Raji (cell line): ENCODE measurements around the gene NOTCH2.

Experiments used
- POLR2A ChIP-seq: IDR thresholded peaks from 2 replicates; pipeline ENCODE4 v1.6.1; 2011; ENCODE audit warnings: low read depth, low read length, control low read depth; ENCODE audit not compliant: insufficient read depth

Gene NOTCH2

DNA sequence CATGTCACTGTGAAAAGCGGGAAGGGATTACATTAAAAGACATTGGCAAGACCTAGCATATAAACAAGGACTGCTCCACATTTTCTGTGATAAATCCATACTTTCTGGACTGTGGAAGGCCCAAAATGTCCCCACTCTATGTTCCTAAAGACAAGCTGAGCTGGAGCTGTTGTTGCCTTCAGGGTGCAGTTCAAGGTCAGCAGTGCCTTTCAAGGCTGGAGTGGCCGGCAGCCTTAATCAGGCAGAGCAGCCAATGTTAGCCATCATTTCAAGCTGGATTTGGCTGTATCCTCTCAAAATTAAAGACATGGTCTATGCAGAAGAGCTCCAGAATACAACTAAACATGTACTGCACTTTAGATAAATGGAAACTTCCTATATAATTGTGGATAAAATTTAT, 102.8 kb downstream of the NOTCH2 start:
- no peak for TF ChIP-seq POLR2A

DNA sequence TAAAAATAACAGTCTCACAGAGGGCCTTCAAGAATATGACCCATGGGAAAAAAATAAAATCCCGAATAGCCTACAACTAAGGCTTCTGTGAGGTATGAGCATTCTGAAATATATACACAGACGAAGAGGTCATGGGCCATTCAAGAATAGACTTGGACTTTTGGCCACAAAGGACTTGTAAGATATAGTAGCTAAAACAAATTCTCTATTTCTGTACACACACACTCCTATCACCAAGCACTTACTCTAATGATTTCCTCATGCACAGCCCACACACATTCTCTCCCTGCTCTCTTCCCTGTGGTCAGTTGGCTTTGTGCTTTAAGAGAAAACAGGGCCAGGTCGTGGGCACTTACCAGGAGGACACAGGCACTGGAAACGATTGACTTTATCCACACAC, 103.4 kb downstream of the NOTCH2 start:
- TF ChIP-seq POLR2A, result no peak

DNA sequence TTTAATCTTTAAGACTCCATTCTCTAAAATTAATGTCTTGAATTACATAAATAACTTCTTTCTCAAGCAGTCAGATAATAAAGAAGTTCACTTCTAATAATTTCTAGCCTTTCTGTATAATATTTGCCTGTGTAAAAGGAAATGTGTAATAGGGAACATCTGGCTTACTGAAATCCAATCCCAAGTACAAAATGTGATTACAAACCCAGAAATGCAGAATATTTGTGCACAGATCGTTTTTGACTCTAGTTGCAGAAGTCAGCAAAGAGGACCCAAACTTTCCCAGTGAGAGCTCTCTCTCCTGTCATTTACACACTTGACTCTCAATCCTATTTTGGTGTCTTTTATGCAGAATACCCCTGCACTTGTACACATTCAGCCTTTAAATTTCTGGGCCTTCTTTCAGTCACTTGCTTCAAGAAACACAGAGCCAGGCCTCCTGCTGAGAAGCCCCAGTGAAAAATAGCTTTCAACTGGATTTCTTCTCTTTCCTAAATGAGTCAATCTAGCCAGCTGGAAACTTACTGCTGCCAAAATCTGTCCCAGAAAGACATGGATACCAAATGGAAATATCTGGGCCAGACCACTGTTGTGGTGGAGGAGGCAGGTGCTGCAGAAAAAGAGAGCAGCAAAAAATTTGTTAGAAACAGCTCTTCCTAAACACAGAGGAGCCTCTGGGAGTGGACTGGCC, 104.6 kb downstream of the NOTCH2 start:
- TF ChIP-seq POLR2A, result no peak

DNA sequence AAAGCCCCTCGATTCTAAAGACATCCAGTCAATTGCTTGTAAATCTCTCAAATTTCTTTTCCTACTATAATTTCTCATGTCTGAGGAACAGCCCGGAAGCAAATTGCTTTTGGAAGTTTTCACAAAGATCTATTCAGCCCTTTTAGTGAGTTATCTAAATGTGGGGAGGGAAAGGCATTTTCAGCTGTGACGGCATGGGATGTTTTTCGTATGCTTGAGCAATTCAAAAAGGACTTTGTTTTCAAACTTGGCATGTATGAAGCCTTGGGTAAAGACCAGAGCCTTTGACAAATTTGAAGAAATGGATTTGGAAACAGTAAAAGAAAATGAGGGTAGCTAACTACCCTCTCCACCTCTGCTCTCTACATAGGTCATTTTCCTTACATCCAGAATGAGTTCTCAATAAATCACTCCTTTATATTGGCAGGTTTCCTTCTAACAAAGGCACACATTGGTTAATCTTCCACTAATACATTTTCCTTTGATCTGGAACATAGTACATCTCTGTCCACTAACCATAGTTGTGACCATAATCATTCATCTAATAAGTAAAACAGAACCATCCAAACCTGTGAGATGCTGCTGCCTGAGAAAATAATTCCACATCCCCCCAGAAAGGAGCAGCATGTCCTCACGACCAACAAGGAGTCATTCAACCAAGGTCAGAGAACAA, 107.0 kb downstream of the NOTCH2 start:
- no peak for TF ChIP-seq POLR2A

DNA sequence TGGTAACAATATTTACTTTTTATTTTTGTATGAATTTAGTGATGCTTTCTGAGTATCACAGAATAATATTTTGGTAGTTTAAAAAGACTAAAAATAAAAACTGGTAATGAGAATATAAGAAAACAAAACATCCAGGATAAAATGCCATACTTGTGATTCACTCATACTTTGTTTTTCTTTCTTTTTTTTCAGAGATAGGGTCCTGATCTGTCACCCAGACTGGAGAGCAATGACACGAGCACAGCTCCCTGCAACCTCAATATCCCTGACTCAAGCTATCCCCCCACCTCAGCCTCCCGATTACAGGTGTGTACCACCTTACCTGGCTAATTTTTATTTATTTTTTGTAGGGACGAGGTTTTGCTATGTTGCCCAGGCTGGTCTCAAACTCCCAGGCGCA, 109.0 kb downstream of the NOTCH2 start:
- TF ChIP-seq POLR2A, result no peak

DNA sequence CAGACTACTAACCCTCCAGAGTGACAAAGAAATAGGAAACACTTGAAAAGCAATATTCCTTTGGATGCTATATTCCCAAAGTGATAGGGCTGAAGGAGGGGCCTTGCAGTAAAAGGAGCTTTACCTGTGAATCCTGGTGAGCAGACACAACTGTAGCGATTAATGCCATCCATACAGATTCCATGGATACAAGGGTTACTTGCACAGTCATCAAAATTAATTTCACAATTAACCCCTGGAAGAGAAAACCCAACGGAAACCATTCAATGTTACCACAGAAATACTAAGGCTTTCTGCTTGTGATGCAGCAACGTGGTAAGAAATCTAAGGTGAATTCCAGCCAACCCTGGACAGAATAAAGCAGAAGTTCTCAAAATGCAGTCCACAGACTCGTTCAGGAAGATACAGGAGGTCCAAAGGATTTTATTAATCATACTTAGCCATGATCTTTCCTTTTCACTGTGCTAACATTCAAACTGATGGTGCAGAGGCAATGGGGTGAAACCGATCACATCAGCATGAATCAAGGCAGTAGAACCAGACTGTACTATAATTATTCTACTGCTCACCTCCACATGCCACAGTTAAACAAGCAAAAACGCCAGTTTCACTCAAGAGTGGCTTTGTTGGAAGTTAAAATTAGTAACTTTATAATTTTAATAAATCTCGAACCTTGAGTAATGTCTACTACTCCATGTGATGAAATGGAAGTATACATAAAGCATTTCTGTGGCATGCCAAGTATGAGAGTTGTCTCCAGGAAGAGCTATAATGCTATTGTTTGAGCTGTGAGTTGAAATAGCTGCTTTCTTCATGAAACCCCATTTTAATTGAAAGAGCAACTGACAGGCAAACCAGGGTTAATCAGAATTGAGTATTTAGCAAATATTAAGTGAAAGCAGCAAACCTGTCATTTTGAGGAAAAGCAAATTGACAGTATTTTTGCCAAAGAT, 109.9 kb downstream of the NOTCH2 start:
- no peak for TF ChIP-seq POLR2A

DNA sequence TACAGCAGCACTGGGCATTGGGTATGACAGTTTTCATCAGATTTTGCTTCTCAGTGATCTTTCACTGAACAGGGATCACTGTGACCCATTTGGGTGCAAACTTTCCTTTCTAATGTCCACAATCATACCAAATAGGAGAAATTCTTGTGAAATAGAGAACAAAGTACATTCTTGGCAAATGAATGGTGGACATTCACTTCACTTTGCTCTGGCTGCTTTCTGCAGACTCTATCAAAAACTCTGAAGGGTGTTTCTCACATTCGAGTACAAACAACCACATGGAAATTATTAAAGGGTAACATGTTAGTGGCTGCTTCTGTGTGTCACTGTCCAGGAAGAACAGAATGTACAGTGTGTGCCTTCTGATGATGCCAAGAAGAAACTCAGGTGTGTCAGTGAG, 111.2 kb downstream of the NOTCH2 start:
- TF ChIP-seq POLR2A, result no peak

DNA sequence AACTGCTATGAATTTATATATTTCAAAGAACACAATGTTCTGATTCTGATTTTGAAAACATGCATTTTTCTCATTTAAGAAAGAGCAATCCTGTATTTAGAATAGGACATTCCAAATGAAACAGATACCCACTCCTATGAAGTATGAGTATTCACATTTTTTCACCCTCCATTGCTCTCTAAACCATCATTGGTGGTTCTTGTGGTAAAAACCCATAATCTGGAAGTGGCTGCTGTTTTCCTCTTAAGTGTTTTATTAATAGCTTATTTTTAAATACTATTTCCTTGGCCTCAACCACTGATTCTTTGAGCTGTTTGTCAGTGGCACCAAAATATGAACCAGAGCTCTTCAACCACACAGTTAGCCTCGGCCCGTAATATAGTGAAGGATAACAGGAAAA, 113.2 kb downstream of the NOTCH2 start:
- TF ChIP-seq POLR2A, result no peak

DNA sequence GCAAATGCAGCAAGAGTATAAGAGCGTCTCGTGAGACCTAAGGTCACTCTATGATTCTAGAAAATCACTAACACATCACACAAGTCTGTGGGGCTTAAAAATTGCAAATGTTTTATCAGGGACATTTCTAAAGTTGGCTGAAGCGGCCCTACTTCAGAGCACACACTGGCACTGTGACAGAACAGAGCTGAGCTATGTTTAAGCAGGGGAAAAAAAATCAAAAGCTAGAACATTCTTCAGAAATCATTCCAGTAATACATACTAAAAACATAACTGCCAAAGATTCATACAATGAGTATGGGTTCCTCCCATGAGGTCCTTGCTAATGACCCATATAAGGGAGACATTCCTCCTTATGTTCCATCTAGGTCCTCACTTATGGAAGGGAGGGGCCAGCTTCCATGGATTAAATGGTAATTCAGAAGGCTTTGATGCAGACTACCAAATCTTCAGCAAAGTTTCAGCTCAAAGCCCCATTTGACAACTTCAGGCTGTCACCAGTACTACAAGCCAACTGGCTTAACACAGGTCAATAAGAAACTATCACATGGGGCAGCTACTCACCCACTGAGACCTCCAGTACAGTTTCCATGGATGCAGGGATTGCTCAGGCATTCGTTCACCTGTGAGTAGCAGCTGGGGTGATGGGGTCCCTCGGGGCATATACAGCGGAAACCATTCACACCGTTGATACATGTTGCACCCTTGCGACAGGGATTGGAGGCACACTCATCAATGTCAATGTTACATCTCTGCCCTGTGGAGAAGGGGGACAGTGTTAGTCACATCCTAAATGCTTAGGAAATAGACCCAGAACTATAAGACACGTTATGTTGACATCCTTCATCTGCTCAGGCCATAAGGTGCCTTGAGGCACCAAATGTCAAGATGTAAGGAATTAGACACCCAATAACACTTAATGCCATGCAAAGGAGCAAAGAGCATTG, 114.7 kb downstream of the NOTCH2 start:
- TF ChIP-seq POLR2A, result no peak

DNA sequence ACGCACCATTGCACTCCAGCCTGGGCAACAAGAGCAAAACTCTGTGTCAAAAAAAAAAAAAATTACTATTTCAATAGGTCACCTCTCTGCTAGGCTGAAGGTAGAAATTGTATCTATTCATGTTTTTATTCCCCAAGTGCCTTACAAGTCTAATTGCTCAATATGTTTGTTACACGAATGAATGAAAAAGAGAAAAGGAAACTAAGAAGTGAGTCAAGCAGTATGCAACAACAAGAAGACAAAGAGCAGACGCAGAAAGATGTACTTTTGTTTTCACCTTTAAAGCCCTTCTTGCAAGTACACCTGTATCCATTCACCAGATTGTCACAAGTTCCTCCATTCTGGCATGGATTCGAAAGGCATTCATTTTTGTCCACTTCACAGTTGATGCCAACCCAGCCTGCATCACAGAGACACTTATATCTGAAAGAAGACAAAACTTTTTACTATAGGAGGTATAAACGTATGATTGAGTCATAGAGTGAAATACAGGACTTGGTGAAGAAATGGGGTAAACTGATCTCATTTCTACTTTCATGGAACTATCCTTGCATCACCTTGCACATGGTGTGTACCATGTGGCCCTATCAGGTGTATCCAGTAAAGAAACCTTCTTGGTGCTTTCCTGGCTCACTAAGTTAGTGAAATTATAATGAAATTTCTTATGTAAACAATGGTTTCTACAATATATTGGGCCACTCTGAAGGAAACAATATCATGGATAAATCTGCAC, 116.0 kb downstream of the NOTCH2 start:
- no peak for TF ChIP-seq POLR2A

DNA sequence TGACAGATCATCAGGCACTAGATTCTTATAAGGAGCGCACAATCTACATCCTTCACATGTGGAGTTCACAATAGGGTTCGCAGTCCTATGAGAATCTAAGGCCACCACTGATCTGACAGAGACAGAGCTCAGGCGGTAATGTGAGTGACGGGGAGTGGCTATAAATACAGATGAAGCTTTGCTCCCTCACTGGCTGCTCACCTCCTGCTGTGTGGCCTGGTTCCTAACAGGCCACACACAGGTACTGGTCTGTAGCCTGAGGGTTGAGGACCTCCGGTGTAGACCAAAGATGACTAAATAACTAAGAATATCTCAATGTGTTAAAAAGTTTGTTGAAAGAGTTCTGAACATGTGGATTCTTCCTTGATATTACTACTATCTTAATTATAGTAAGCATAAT, 117.0 kb downstream of the NOTCH2 start:
- TF ChIP-seq POLR2A, result no peak

DNA sequence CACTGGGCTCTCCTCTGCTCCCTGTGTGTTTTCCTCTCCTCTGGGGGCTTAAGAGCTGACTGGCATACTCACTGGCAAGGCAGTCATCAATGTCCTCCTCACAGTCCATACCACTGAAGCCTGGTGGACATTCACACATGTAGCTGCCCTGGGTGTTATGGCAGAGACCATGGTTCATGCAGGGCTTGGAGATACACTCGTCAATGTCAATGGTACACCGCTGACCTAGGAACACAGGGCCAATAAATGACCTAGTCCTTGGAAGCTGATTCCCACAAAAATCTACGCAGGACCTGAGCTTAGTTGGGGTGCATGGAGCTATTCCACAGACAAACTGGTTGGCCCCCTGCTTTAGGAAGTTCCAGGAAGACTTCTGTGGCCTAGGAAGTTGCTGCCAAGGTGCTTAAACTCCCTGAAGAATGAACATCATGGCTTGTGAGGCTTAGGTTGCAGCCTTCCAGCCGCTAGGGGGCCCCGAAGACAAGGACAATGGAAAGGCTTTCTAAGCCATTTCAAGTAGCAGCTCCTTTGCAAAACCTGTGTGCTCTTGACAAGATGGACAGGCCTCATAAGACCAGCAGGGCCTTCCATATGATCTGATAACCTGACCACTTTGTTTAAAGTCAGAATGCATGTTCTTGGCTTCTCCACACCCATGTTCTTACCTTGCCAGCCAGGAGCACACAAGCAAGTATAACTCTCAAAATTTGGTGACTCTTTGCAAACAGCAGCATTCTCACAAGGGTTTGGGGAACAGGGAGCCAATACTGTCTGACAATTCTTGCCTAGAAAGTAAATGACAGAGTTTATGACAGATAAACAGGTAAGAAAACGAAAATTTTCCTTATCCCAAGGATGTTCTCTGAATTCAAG, 120.9 kb downstream of the NOTCH2 start:
- no peak for TF ChIP-seq POLR2A

DNA sequence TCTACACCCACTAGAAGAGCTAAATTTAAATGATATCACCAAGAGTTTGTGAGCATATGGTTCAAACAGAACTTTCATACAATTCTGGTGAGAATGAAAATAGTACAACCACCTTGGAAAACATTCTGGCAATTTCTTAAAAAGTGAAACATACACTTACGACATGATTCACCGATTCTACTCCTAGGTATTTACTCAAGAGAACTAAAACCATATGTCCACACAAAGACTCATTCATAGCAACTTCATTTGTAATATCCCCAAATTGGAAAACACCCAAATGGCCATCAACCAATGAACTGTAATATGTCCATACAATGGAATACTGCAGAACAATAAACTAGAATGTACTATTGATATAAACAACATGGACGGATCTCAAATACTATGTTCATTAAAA, 122.0 kb downstream of the NOTCH2 start:
- TF ChIP-seq POLR2A, result no peak

DNA sequence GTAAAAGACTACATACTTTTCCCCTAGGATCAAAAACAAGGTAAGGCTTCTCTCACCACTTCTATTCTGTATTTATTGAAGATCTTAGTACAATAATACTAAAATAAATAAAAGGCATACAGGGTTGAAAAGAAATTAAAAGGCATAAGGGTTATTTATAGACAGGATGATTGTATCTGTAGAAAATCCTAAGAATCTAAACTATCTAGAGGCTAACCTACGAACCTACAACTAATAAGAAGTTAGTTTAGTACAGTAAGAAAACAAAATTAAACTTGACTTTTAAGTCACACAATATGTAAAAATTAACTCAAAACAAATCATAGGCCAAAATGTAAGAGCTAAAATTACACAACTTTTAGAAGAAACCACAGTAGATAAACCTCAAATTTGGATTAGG, 122.7 kb downstream of the NOTCH2 start:
- no peak for TF ChIP-seq POLR2A

DNA sequence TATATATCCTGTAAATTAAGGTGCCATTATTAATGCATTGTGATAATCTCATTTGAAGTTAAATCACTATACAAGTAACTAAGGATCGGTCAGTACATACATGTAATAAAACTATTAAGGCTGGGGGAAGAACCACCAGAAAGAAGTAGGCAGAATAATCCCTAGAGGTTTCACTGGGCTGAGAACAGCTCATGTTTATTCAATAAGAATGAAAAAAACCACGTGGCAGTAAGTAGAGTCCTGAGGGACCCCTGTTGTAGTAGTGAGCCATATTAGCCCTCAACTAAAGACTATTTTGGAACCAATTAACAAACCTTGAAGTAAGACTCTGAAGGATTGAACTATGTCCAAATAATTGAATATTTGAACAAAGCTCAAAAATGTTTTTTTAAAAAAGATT, 126.2 kb downstream of the NOTCH2 start:
- no peak for TF ChIP-seq POLR2A
